Measurements from ENCODE around the gene ABHD18. TPM values are rescaled to one million over a fixed set of nuclear protein-coding genes. Genes with fewer than 3 reads are reported as not detected.
"Not testable (repeated sequence)": the region's sequence is repeated elsewhere in the genome, so short reads cannot be mapped to it uniquely, and the experiment has no call there.

Gene ABHD18
- polyA plus RNA-seq, 1 donor from 2014 or later = 17.5 TPM

DNA sequence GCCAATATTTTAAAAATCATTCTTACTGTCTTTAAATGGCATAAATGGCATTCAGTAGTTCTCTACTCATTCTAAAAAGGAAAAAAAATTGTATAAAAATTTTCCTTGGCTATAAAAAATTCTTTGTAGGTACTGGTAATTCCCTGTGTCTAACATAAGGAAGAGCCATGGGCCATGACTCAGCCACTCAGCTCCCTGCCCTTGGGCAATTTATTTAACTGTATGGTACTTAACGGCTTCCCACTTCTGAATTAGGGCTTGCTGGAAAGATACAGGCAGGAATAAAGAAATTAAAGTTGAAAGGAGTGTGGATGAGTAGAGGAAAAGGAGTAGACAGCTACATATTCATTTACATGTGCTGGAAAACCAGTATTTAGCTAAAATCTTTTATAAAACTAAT is 30.6 kb downstream of the ABHD18 start:
- H2AFZ ChIP-seq (ENCODE audit: low read depth, low read length) = no peak overlapping the region
- no peaks in the 10 kb centered on the region for H4K20me1 ChIP-seq (ENCODE audit: insufficient read depth)
- no peaks in the 10 kb centered on the region for H3K36me3 ChIP-seq (ENCODE audit: insufficient read depth, low read length)
- H3K4me2 ChIP-seq (ENCODE audit: low read length) = no peak overlapping the region
- no peaks in the 10 kb centered on the region for H3K9me3 ChIP-seq (ENCODE audit: low read length)
- no peaks in the 10 kb centered on the region for H3K79me2 ChIP-seq (replicated peaks; ENCODE audit: insufficient read depth, low read length)
- no peaks in the 10 kb centered on the region for H3K27me3 ChIP-seq (ENCODE audit: insufficient read depth, low read depth, low read length)
- H3K27ac ChIP-seq (ENCODE audit: low read length) = no peak overlapping the region
- H3F3A ChIP-seq (ENCODE audit: insufficient read depth, low read length, poor library complexity, severe bottlenecking) = no peaks in the 10 kb centered on the region
- TF ChIP-seq EZH2 (IDR thresholded peaks at IDR 0.05; ENCODE audit: borderline replicate concordance, insufficient read depth, low read length, poor library complexity, severe bottlenecking) = no peak
- TF ChIP-seq CTCF (IDR thresholded peaks at IDR 0.05; ENCODE audit: poor library complexity, severe bottlenecking) = no peak
- TF ChIP-seq EP300 (conservative IDR thresholded peaks at IDR 0.05; ENCODE audit: poor library complexity, severe bottlenecking) = no peak
- no peak for TF ChIP-seq REST (IDR thresholded peaks at IDR 0.05; ENCODE audit: borderline replicate concordance)
- TF ChIP-seq SMC3 (conservative IDR thresholded peaks at IDR 0.05; ENCODE audit: poor library complexity) = no peak
- no peaks in the 10 kb centered on the region for H3K9me2 ChIP-seq (ENCODE audit: insufficient read depth, low read length)
- H3K9ac ChIP-seq (ENCODE audit: low read length) = no peak overlapping the region
- no peak overlapping the region for H3K4me3 ChIP-seq (ENCODE audit: low read length)

DNA sequence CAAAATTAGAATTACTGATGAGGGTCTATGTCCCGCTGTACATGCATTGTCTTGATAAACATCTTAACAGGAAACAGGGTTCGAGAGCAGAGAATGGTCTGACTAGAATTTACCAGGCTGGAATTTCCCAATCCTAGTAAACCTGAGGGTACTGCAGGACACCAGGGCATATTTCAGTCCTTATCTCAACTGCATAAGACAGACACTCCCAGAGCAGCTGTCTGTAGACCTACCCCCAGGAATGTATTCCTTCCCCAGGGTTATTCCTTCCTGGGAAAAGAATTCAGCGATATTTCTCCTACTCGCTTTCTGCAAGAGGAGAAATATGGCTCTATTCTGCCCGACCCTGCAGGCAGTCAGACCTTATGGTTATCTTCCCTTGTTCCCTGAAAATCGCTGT is 31.3 kb downstream of the ABHD18 start:
- H3K36me3 ChIP-seq (ENCODE audit: insufficient read depth, low read length); H3K27ac ChIP-seq (ENCODE audit: low read length); H3K4me2 ChIP-seq (ENCODE audit: low read length); H3F3A ChIP-seq (ENCODE audit: insufficient read depth, low read length, poor library complexity, severe bottlenecking); H2AFZ ChIP-seq (ENCODE audit: low read depth, low read length); H3K9ac ChIP-seq (ENCODE audit: low read length); H3K9me3 ChIP-seq (ENCODE audit: low read length); H4K20me1 ChIP-seq (ENCODE audit: insufficient read depth); H3K4me3 ChIP-seq (ENCODE audit: low read length); H3K27me3 ChIP-seq (ENCODE audit: insufficient read depth, low read depth, low read length); H3K79me2 ChIP-seq (replicated peaks; ENCODE audit: insufficient read depth, low read length); H3K9me2 ChIP-seq (ENCODE audit: insufficient read depth, low read length): not testable (repeated sequence)

DNA sequence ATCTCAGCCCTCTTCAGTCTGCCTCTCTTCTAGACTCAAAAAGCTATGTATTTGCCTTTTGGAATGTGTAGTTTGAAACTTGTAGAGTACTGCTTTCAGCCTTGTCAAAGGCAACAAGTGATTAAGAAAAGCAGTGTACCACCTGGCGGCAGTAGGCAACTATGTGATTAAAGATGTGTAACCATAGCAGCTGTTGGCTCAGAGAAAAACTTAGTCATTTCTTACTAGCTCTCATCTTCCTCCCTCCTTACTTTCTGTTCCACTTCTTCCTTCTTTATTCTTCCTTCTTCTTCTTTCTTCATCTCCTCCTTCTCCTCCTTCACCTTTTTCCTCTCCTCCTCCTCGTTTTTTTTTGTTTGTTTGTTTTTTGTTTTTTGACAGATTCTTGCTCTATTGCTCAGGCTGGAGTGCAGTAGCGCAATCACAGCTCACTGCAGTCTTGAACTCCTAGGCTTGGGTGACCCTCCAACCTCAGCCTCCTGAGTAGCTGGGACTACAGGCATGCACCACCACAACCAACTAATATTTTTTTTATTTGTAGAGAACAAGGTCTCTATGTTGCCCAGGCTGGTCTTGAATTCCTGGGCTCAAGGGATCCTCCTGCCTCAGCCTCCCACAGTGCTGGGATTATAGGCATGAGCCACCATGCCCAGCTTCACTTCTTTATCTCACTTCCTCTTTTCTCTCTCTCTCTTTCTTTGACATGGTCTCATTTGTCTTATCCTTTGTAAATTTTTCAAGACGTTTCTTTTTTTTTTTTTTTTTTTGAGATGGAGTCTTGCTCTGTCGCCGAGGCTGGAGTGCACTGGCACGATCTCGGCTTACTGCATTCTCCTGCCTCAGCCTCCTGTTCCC is 32.6 kb downstream of the ABHD18 start:
- H2AFZ ChIP-seq (ENCODE audit: low read depth, low read length) = no peak overlapping the region
- no peaks in the 10 kb centered on the region for H3K79me2 ChIP-seq (replicated peaks; ENCODE audit: insufficient read depth, low read length)
- no peak overlapping the region for H3K4me2 ChIP-seq (ENCODE audit: low read length)
- no peak overlapping the region for H3K4me3 ChIP-seq (ENCODE audit: low read length)
- no peaks in the 10 kb centered on the region for H3K9me3 ChIP-seq (ENCODE audit: low read length)
- H3K36me3 ChIP-seq (ENCODE audit: insufficient read depth, low read length) = no peaks in the 10 kb centered on the region
- H3F3A ChIP-seq (ENCODE audit: insufficient read depth, low read length, poor library complexity, severe bottlenecking) = no peaks in the 10 kb centered on the region
- no peaks in the 10 kb centered on the region for H3K27me3 ChIP-seq (ENCODE audit: insufficient read depth, low read depth, low read length)
- no peak overlapping the region for H3K9ac ChIP-seq (ENCODE audit: low read length)
- H3K27ac ChIP-seq (ENCODE audit: low read length) = no peak overlapping the region
- H3K9me2 ChIP-seq (ENCODE audit: insufficient read depth, low read length) = no peaks in the 10 kb centered on the region
- H4K20me1 ChIP-seq (ENCODE audit: insufficient read depth) = no peaks in the 10 kb centered on the region
- TF ChIP-seq CTCF (IDR thresholded peaks at IDR 0.05; ENCODE audit: poor library complexity, severe bottlenecking) (no peak), EZH2 (IDR thresholded peaks at IDR 0.05; ENCODE audit: borderline replicate concordance, insufficient read depth, low read length, poor library complexity, severe bottlenecking) (no peak), EP300 (conservative IDR thresholded peaks at IDR 0.05; ENCODE audit: poor library complexity, severe bottlenecking) (no peak), TAF1 (IDR thresholded peaks at IDR 0.05; ENCODE audit: low read depth) (no peak), MXI1 (conservative IDR thresholded peaks at IDR 0.05; ENCODE audit: poor library complexity, severe bottlenecking) (no peak), SMC3 (conservative IDR thresholded peaks at IDR 0.05; ENCODE audit: poor library complexity) (no peak), REST (IDR thresholded peaks at IDR 0.05; ENCODE audit: borderline replicate concordance) (no peak), RAD21 (conservative IDR thresholded peaks at IDR 0.05) (no peak), POLR2AphosphoS5 (IDR thresholded peaks at IDR 0.05) (no peak)
